GM12878 (cell line): Measurements from ENCODE around the gene AGAP1.

Experiments used
- CHD1 ChIP-seq: IDR thresholded peaks from 2 replicates; pipeline ENCODE4 v1.6.1; 2012; ENCODE audit warnings: low read depth, low read length, improper control_type of control experiment
- EP300 ChIP-seq, 2 experiments: fragments of 150-350 bp in 1 of 2; IDR thresholded peaks; 2 replicates each; pipeline ENCODE4 v1.6.1; 2011 to 2012; ENCODE audit warnings: low read depth in 2 of 2, low read length in 2 of 2, borderline replicate concordance in 1 of 2, improper control_type of control experiment in 1 of 2, inconsistent platforms in 1 of 2; ENCODE audit not compliant: control insufficient read depth in 1 of 2
- FOXM1 ChIP-seq: IDR thresholded peaks from 2 replicates; pipeline ENCODE4 v1.6.1; 2012; ENCODE audit warnings: low read depth, mild to moderate bottlenecking, inconsistent platforms, low read length, moderate library complexity
- KDM1A ChIP-seq: fragments of 200-600 bp; sonication (generic); IDR thresholded peaks from 2 replicates; pipeline ENCODE4 v1.6.1; 2016; ENCODE audit warnings: borderline replicate concordance
- MTA2 ChIP-seq: fragments of 450-650 bp; IDR thresholded peaks from 2 replicates; pipeline ENCODE4 v1.6.1; 2016; ENCODE audit warnings: low read depth, mild to moderate bottlenecking, moderate library complexity
- PBX3 ChIP-seq: IDR thresholded peaks from 2 replicates; pipeline ENCODE4 v1.6.1; 2011; ENCODE audit warnings: mild to moderate bottlenecking, low read depth, low read length, moderate library complexity; ENCODE audit not compliant: insufficient replicate concordance
- POLR2AphosphoS2 ChIP-seq: IDR thresholded peaks from 2 replicates; pipeline ENCODE4 v1.6.1; 2011; ENCODE audit warnings: low read depth, mild to moderate bottlenecking, low read length, improper control_type of control experiment, moderate library complexity
- SUZ12 ChIP-seq: fragments of 200-600 bp; sonication (generic); IDR thresholded peaks from one replicate; pipeline ENCODE4 v1.6.1; 2018; ENCODE audit warnings: antibody characterized with exemption, mild to moderate bottlenecking; ENCODE audit not compliant: unreplicated experiment
- TF ChIP-seq, protein P1 (sequence below), 3 experiments: IDR thresholded peaks in 2 of 3; conservative IDR thresholded peaks in 1 of 3; 2 replicates each; pipeline ENCODE4 v1.5.1; 2011; ENCODE audit warnings: low read depth in 3 of 3, low read length in 3 of 3, mild to moderate bottlenecking in 3 of 3, control low read depth in 2 of 3, moderate library complexity in 2 of 3, inconsistent platforms in 1 of 3, mixed read lengths in 1 of 3; ENCODE audit not compliant: control insufficient read depth in 2 of 3, insufficient read depth in 1 of 3; ENCODE audit errors: extremely low read depth in 1 of 3
- TF ChIP-seq, protein P2 (sequence below): IDR thresholded peaks from 2 replicates; pipeline ENCODE4 v1.6.1; 2012; ENCODE audit warnings: low read depth, low read length, improper control_type of control experiment

GRCh38 chr2:235533616-235534385, 40.0 kb downstream of the AGAP1 start:
- TF ChIP-seq, protein P1, sequence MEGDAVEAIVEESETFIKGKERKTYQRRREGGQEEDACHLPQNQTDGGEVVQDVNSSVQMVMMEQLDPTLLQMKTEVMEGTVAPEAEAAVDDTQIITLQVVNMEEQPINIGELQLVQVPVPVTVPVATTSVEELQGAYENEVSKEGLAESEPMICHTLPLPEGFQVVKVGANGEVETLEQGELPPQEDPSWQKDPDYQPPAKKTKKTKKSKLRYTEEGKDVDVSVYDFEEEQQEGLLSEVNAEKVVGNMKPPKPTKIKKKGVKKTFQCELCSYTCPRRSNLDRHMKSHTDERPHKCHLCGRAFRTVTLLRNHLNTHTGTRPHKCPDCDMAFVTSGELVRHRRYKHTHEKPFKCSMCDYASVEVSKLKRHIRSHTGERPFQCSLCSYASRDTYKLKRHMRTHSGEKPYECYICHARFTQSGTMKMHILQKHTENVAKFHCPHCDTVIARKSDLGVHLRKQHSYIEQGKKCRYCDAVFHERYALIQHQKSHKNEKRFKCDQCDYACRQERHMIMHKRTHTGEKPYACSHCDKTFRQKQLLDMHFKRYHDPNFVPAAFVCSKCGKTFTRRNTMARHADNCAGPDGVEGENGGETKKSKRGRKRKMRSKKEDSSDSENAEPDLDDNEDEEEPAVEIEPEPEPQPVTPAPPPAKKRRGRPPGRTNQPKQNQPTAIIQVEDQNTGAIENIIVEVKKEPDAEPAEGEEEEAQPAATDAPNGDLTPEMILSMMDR (IDR thresholded peaks at IDR 0.05 in 2 of 3, conservative IDR thresholded peaks at IDR 0.05 in 1 of 3; ENCODE audit: control insufficient read depth in 2 of 3, extremely low read depth in 1 of 3, insufficient read depth in 1 of 3, low read depth in 3 of 3, low read length in 3 of 3) = no peak
- TF ChIP-seq POLR2AphosphoS2 (no peak), EP300 (IDR thresholded peaks at IDR 0.05; ENCODE audit: borderline replicate concordance in 1 of 2, control insufficient read depth in 1 of 2, low read depth in 2 of 2, low read length in 2 of 2) (no peak), SUZ12 (no peak), MTA2 (no peak), CHD1 (no peak), KDM1A (no peak), FOXM1 (no peak), PBX3 (no peak)
- TF ChIP-seq, protein P2, sequence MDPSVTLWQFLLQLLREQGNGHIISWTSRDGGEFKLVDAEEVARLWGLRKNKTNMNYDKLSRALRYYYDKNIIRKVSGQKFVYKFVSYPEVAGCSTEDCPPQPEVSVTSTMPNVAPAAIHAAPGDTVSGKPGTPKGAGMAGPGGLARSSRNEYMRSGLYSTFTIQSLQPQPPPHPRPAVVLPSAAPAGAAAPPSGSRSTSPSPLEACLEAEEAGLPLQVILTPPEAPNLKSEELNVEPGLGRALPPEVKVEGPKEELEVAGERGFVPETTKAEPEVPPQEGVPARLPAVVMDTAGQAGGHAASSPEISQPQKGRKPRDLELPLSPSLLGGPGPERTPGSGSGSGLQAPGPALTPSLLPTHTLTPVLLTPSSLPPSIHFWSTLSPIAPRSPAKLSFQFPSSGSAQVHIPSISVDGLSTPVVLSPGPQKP = no peak
